Measurements from ENCODE around the gene FCHO2.

GRCh38 chr5:73019766-73020165 lies 63.9 kb downstream of the FCHO2 start:
- no peak for TF ChIP-seq CTCF (IDR thresholded peaks at IDR 0.05)
- TF ChIP-seq POLR2A (IDR thresholded peaks at IDR 0.05) = no peak
